Hypothalamus (tissue), 51 donors: ENCODE results near the gene CEP57.
"Not testable (repeated sequence)": the region's sequence is repeated elsewhere in the genome, so short reads cannot be mapped to it uniquely, and the experiment has no call there.

Experiments used
- DNase-seq, 51 donors: peaks; one replicate each; lab custom pipeline; 2025; lab: John Stamatoyannopoulos, UW

The CEP57 gene

DNA sequence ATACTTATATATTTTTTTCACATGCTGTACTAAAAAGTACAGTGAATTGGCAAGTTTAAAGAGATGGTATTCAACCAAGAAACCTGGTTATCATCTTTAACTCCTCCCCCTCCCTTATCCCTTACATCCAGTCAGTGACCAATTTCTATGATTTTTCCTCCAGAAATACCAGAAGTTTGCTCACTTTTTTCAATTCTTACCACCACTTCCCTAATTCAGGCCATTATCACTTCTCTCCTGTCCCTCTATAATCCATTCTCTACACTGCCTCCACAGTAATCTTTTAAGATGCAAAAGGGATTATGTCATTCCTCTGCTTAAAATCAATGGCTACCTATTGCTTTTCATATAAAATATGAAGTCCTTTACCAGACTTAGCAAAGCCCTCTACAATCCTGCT lies 62.8 kb downstream of the CEP57 start:
- DNase-seq: no peak

DNA sequence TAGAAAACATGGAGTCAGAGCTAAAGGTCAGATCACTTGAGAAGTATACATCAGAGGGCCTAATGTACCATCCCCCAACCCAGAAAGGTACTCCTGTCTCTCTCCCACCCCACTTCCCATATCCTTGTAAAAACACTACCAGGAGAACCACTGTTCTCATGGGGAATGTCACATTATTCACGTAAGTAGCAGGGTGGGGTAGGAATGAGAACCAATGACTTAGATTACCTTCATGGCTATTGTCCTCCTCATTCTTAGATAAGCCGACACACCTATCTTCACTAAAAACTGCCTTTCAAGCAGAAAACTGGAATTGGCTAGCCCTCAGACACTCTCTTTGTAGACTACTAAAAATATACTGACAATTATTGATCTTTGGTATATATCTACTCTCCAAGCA lies 63.6 kb downstream of the CEP57 start:
- no peak for DNase-seq

DNA sequence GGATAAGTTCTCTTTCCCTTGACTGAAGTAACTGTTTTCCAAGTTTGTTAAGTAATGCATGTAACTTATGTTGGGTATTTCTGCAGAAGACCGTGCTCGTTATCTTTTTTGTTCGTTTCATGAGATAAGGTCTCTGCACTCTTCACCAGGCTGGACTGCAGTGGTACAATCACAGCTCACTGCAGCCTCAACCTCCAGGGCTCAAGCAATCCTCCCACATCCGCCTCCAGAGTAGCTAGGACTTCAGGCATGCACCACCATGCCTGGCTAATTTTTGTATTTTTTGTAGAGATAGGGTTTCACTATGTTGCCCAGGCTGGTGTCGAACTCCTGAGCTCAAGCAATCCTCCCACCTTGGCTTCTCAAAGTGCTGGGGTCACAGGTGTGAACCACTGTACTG lies 64.1 kb downstream of the CEP57 start:
- not testable (repeated sequence) for DNase-seq

DNA sequence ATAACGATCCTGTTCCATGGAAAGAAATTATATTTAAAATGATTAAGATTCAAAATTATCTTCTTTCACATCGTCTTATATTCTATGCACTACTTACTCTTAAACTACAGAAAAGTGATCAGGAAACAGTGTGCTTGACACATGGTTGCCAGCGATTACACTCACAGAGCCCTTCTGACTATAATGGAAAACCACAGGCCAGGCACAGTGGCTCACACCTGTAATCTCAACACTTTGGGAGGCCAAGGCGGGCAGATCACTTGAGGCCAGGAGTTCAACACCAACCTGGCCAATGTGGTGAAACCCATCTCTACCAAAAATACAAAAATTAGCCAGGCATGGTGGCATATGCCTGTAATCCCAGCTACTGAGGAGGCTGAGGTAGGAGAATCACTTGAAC lies 69.7 kb downstream of the CEP57 start:
- DNase-seq: not testable (repeated sequence)

DNA sequence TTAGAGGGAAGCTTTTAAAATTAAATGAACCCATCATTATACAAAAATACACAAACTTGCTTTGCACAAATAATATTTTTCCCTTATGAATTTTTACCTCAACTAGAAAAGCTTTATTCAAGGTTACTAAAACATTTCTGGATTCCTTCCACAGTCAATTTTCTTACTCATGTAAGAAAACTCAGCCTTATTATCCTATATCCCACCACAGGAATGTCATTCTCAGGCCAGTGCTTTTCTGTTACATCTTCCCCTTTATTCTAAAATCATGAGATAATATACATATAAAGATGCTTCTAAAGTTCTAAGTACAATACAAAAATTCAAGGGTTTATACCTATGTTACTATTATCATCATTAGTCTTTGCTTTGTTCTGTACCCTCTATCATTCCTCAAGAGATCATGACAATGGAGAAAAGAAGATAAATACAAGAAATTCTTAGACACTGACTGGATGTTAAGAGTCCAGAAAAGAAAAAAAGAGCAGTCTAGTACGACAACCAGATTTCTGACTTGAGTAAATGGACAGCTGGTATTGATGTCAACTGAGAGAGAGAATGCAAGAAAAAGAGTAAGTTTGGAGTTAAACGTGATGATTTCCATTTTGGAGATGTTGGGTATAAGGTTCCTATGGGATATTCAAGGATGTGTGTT lies 73.3 kb downstream of the CEP57 start:
- no peak for DNase-seq

DNA sequence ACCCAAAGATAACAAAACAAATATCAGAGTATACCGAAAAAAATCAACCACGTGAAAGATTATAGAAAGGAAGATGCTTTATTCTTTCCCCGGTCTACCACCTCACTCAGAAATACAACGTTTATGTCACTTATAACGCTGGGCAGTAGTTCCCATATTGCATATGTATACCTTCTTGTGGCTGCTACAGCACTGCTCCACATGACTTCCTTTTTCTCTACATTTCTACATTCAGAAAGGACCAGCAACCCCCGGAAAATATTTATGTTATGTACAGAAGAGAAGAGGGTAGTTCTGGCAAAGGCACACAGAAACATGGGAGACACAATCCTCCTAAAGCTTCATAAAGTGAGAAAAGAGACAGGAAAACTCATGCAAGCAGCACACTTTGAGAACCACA lies 76.8 kb downstream of the CEP57 start:
- no peak for DNase-seq

DNA sequence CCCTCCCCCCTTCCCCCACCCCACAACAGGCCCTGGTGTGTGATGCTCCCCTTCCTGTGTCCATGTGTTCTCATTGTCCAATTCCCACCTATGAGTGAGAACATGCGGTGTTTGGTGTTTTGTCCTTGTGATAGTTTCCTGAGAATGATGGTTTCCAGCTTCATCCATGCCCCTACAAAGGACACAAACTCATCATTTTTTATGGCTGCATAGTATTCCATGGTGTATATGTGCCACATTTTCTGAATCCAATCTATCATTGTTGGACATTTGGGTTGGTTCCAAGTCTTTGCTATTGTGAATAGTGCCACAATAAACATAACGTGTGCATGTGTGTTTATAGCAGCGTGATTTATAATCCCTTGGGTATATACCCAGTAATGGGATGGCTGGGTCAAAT lies 80.6 kb downstream of the CEP57 start:
- not testable (repeated sequence) for DNase-seq

DNA sequence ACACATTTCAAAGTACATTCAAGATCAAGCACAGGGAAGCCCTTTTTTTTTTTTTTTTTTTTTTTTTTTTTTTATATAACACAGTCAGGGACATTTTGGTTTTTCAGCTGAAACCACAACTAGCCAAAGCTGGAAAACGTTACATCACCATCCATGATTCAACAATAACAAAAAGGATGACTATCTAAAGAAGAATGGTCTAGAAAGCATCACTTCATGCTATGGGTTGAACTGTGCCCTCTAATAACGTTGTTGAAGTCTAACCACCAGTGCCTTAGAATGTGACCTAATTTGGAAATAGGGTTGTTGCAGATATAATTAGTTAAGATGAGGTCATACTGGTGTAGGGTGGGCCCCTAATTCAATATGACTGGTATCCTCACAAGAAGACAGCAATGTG lies 87.0 kb downstream of the CEP57 start:
- no peak for DNase-seq
